HepG2 (cell line): ENCODE data around the gene APBB2. TPM values are rescaled to one million over a fixed set of nuclear protein-coding genes. Genes with fewer than 3 reads are reported as not detected.

ENCODE experiments used
- ATAC-seq: fragments of 200-7000 bp; cut with Tn5 transposase; 3 replicates; pipeline ENCODE4 v1.9.1; 2020; ENCODE audit warnings: mild to moderate bottlenecking, moderate library complexity
- BruUV-seq: library from RNA; stranded (reverse); fragments of 400-500 nt; replicated peaks from 2 replicates; lab custom pipeline; 2021; lab: Mats Ljungman, UMichigan
- CTCF ChIA-PET: fragments of 300-600 bp; formaldehyde crosslinking; extraction: SDS; loops from one replicate; lab custom pipeline; 2021; ENCODE audit warnings: low total read pairs, inconsistent platforms, low intra/inter-chr PET ratio; lab: Yijun Ruan, JAX
- POLR2A ChIA-PET: fragments of 350-600 bp; sonication (Branson Sonifier 250); formaldehyde crosslinking; loops from one replicate; lab custom pipeline; 2020; ENCODE audit warnings: antibody characterized with exemption, inconsistent platforms; lab: Yijun Ruan, JAX
- DNase-seq: peaks from one replicate; pipeline ENCODE4 v3.0.0-alpha.2; 2015; ENCODE audit warnings: low spot score
- FAIRE-seq: peaks from 3 replicates; lab custom pipeline; 2011; peaks lifted over from hg19 to GRCh38; lab: Jason Lieb, UNC
- H2AFZ ChIP-seq: one replicate; pipeline ENCODE4 v1.6.1; 2011; ENCODE audit warnings: low read length, inconsistent platforms
- H3K27ac ChIP-seq: fragments of 300-600 bp; 3 replicates; pipeline ENCODE4 v1.8.0; 2011; ENCODE audit warnings: mixed run types, mild to moderate bottlenecking, mixed read lengths, low read length, inconsistent platforms; ENCODE audit not compliant: insufficient read depth; ENCODE audit errors: extremely low read length
- H3K27me3 ChIP-seq, 2 experiments: fragments of 200-600 bp in 1 of 2; 2 replicates in 1 of 2; 3 replicates in 1 of 2; pipeline versions ENCODE4 v1.6.0 to v1.8.0; 2011; ENCODE audit warnings: low read length in 2 of 2, mild to moderate bottlenecking in 2 of 2, moderate library complexity in 2 of 2, inconsistent platforms in 1 of 2; ENCODE audit not compliant: insufficient read depth in 2 of 2, control insufficient read depth in 1 of 2
- H3K36me3 ChIP-seq, 2 experiments: fragments of 200-600 bp in 1 of 2; replicated peaks in 1 of 2; 2 replicates in 1 of 2; 3 replicates in 1 of 2; pipeline versions ENCODE4 v1.5.1 to v1.8.0; 2011; ENCODE audit warnings: low read length in 2 of 2, inconsistent platforms in 1 of 2; ENCODE audit not compliant: insufficient read depth in 2 of 2, control insufficient read depth in 1 of 2
- H3K4me1 ChIP-seq: 2 replicates; pipeline ENCODE4 v1.5.1; 2012; ENCODE audit warnings: low read length, inconsistent platforms; ENCODE audit not compliant: insufficient read depth
- H3K4me2 ChIP-seq: 2 replicates; pipeline ENCODE4 v1.6.0; 2011; ENCODE audit warnings: low read depth, low read length, inconsistent platforms
- H3K4me3 ChIP-seq, 3 experiments: fragments of 200-600 bp in 1 of 3; sonication (generic), shearing (Covaris generic) in 1 of 3; replicated peaks in 1 of 3; 2 replicates each; pipeline ENCODE4 v1.5.1; 2011 to 2016; ENCODE audit warnings: low read length in 3 of 3, inconsistent platforms in 2 of 3, low read depth in 2 of 3, mild to moderate bottlenecking in 2 of 3, control low read depth in 1 of 3, mixed read lengths in 1 of 3; ENCODE audit not compliant: insufficient read depth in 1 of 3
- H3K79me2 ChIP-seq: one replicate; pipeline ENCODE4 v1.6.1; 2011; ENCODE audit warnings: low read length, inconsistent platforms; ENCODE audit not compliant: insufficient read depth
- H3K9ac ChIP-seq: 2 replicates; pipeline ENCODE4 v1.6.0; 2011; ENCODE audit warnings: mild to moderate bottlenecking, low read depth, low read length, inconsistent platforms; ENCODE audit not compliant: insufficient read depth
- H3K9me3 ChIP-seq: 2 replicates; pipeline ENCODE4 v1.5.1; 2012; ENCODE audit warnings: mild to moderate bottlenecking, low read length
- H4K20me1 ChIP-seq: 2 replicates; pipeline ENCODE4 v1.6.0; 2011; ENCODE audit warnings: inconsistent platforms, mild to moderate bottlenecking, low read length, moderate library complexity; ENCODE audit not compliant: insufficient read depth
- GPN1 ChIP-seq: sonication (generic); formaldehyde crosslinking; IDR thresholded peaks from 2 replicates; pipeline ENCODE4 v1.5.1; 2020; ENCODE audit warnings: missing genetic modification reagents, borderline replicate concordance
- HOXD1 ChIP-seq: sonication (generic); formaldehyde crosslinking; IDR thresholded peaks from 2 replicates; pipeline ENCODE4 v1.5.0; 2020; ENCODE audit warnings: missing genetic modification reagents
- MATR3 ChIP-seq: sonication (generic); formaldehyde crosslinking; IDR thresholded peaks from 2 replicates; pipeline ENCODE4 v1.4.0; 2020; ENCODE audit warnings: missing genetic modification reagents
- PAF1 ChIP-seq: IDR thresholded peaks from 2 replicates; pipeline ENCODE4 v1.6.1; 2016; ENCODE audit warnings: missing genetic modification reagents, missing compliant biosample characterization
- PAWR ChIP-seq: sonication (generic); formaldehyde crosslinking; IDR thresholded peaks from 2 replicates; pipeline ENCODE4 v1.4.0; 2020; ENCODE audit warnings: missing genetic modification reagents, mild to moderate bottlenecking, borderline replicate concordance
- PAX8 ChIP-seq: sonication (generic); formaldehyde crosslinking; IDR thresholded peaks from 2 replicates; pipeline ENCODE4 v1.8.0; 2022; ENCODE audit warnings: mild to moderate bottlenecking, missing genetic modification reagents, borderline replicate concordance
- PHF21A ChIP-seq: sonication (generic); formaldehyde crosslinking; IDR thresholded peaks from 2 replicates; pipeline ENCODE4 v1.5.0; 2020; ENCODE audit warnings: mild to moderate bottlenecking, missing genetic modification reagents
- SMC3 ChIP-seq: IDR thresholded peaks from 2 replicates; pipeline ENCODE4 v1.6.1; 2011; ENCODE audit warnings: low read length, improper control_type of control experiment
- TOE1 ChIP-seq: sonication (generic); formaldehyde crosslinking; IDR thresholded peaks from 2 replicates; pipeline ENCODE4 v1.4.0; 2020; ENCODE audit warnings: mild to moderate bottlenecking, missing genetic modification reagents
- TRIM22 ChIP-seq: fragments of 450-650 bp; IDR thresholded peaks from 2 replicates; pipeline ENCODE4 v1.6.1; 2017
- ZNF142 ChIP-seq: sonication (generic); formaldehyde crosslinking; IDR thresholded peaks from 2 replicates; pipeline ENCODE4 v1.4.0; 2020; ENCODE audit warnings: missing genetic modification reagents
- ZNF484 ChIP-seq: sonication (generic); formaldehyde crosslinking; IDR thresholded peaks from 2 replicates; pipeline ENCODE4 v1.5.1; 2020; ENCODE audit warnings: mild to moderate bottlenecking, low read depth, missing genetic modification reagents, borderline replicate concordance
- ZNF550 ChIP-seq: sonication (generic); formaldehyde crosslinking; IDR thresholded peaks from 2 replicates; pipeline ENCODE4 v1.4.0; 2020; ENCODE audit warnings: mild to moderate bottlenecking, missing genetic modification reagents, borderline replicate concordance
- ZXDC ChIP-seq: sonication (generic); formaldehyde crosslinking; IDR thresholded peaks from 2 replicates; pipeline ENCODE4 v1.5.0; 2020; ENCODE audit warnings: mild to moderate bottlenecking, missing genetic modification reagents
- WGBS: methylation state at CpG from one replicate; pipeline ENCODE4 v1.1.6; 2017; ENCODE audit warnings: low lambda C conversion rate; 5-methylcytosine and 5-hydroxymethylcytosine counted together
- in situ Hi-C: cut with HindIII; loops from 2 replicates; pipeline ENCODE4 v1.10.0; 2017; ENCODE audit warnings: low pct_unique_long_range_greater_than_20kb; ENCODE audit not compliant: extremely low pct_ligation_motif_present
- intact Hi-C: fragments of 100-400 bp; cut with micrococcal nuclease; formaldehyde crosslinking; loops from one replicate; pipeline ENCODE4 v1.10.0; 2022; ENCODE audit not compliant: unreplicated experiment
- polyA plus RNA-seq, 8 experiments: library from polyadenylated mRNA; depleted of rRNA in 3 of 8; stranded (reverse) in 7 of 8; unstranded in 1 of 8; fragments of >200 nt; fragmentation: Illumina TruSeq in 4 of 8; extraction: Trizol in 4 of 8; gene quantifications; 2 replicates each; pipeline versions ENCODE4 v1.2.1 to v1.2.3, GENCODE V29; 2011 to 2016; ENCODE audit warnings: low read depth in 4 of 8, missing spikeins in 1 of 8, mixed read lengths in 1 of 8; ENCODE audit not compliant: insufficient read depth in 1 of 8
- total RNA-seq, 5 experiments: library from RNA; depleted of rRNA; stranded (reverse); fragments of >200 nt; fragmentation: Illumina TruSeq; extraction: Trizol; gene quantifications; 2 replicates each; pipeline ENCODE4 v1.2.3, GENCODE V29; 2016; ENCODE audit warnings: low read depth in 1 of 5

Gene APBB2
- total and polyA plus RNA-seq, 2 of the 13 experiments (the other 11 are each of a cell fraction or from before 2014, with no cell fraction given): 11.7 to 17.0 TPM

GRCh38 chr4:41013746-41014145 lies 200.6 kb downstream of the APBB2 start:
- no peak overlapping the region for H3K4me3 ChIP-seq
- no peaks in the 10 kb centered on the region for H3K9me3 ChIP-seq
- TSS peak; percentile 28 for BruUV-seq
- no peak overlapping the region for H3K4me2 ChIP-seq
- WGBS: 75% methylated on average over 4 of the region's 6 CpGs
- ATAC-seq: no peak
- no peak overlapping the region for H2AFZ ChIP-seq
- no peak for DNase-seq
- TF ChIP-seq TOE1 (CRISPR knock-in tag) (no peak), PHF21A (CRISPR knock-in tag) (no peak), SMC3 (no peak), GPN1 (CRISPR knock-in tag) (no peak), MATR3 (CRISPR knock-in tag) (no peak), ZNF550 (CRISPR knock-in tag) (no peak), HOXD1 (CRISPR knock-in tag) (no peak), PAF1 (CRISPR knock-in tag) (no peak), ZNF484 (CRISPR knock-in tag) (no peak), PAWR (CRISPR knock-in tag) (no peak), ZNF142 (CRISPR knock-in tag) (no peak), ZXDC (CRISPR knock-in tag) (no peak), TRIM22 (no peak), PAX8 (CRISPR knock-in tag) (no peak)
- ChIA-PET POLR2A (no interaction called here), CTCF (no interaction called here)
- H3K9ac ChIP-seq: no peak overlapping the region
- H3K79me2 ChIP-seq: no peaks in the 10 kb centered on the region
- no peak for FAIRE-seq
- peaks cover 6 to 8% of the 10 kb centered on the region in 2 experiments; a peak in 3 of 5 replicates for H3K36me3 ChIP-seq
- peaks cover 7% of the 10 kb centered on the region for H3K4me1 ChIP-seq
- in situ Hi-C loops (no loop called here), intact Hi-C loops (no loop called here)
- no peak overlapping the region for H3K27ac ChIP-seq
- H3K27me3 ChIP-seq: no peaks in the 10 kb centered on the region
- H4K20me1 ChIP-seq: no peaks in the 10 kb centered on the region
